ENCODE results near the gene ATM.
"Not testable (repeated sequence)": the region's sequence is repeated elsewhere in the genome, so short reads cannot be mapped to it uniquely, and the experiment has no call there.

DNA sequence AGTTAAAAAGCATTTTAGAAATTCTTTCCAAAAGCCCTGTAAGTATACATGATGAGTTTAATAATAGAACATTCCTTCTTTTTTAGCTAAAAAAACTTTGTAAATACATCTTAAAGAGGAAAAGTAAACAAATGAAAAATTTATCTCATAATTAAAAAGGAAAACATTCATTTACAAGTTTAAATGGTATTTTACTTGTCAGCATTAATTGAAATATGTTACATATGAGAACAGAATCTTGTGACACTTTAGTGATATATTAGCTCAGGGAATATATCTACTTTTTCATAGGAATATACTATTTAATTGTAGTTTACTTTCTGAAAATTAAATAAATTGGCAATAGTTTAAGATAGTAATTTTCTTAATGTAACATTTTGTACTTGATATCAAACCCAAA is 66.2 kb downstream of the ATM start:
- TF ChIP-seq, protein P1, sequence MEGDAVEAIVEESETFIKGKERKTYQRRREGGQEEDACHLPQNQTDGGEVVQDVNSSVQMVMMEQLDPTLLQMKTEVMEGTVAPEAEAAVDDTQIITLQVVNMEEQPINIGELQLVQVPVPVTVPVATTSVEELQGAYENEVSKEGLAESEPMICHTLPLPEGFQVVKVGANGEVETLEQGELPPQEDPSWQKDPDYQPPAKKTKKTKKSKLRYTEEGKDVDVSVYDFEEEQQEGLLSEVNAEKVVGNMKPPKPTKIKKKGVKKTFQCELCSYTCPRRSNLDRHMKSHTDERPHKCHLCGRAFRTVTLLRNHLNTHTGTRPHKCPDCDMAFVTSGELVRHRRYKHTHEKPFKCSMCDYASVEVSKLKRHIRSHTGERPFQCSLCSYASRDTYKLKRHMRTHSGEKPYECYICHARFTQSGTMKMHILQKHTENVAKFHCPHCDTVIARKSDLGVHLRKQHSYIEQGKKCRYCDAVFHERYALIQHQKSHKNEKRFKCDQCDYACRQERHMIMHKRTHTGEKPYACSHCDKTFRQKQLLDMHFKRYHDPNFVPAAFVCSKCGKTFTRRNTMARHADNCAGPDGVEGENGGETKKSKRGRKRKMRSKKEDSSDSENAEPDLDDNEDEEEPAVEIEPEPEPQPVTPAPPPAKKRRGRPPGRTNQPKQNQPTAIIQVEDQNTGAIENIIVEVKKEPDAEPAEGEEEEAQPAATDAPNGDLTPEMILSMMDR (IDR thresholded peaks at IDR 0.05; ENCODE audit: insufficient read depth, low read length) = not testable (repeated sequence)
- TF ChIP-seq SPI1 (IDR thresholded peaks at IDR 0.05; ENCODE audit: borderline replicate concordance, low read depth); POLR2AphosphoS5 (IDR thresholded peaks at IDR 0.05; ENCODE audit: low read depth); GABPA (IDR thresholded peaks at IDR 0.05; ENCODE audit: low read depth): not testable (repeated sequence)
- TF ChIP-seq, protein P2, sequence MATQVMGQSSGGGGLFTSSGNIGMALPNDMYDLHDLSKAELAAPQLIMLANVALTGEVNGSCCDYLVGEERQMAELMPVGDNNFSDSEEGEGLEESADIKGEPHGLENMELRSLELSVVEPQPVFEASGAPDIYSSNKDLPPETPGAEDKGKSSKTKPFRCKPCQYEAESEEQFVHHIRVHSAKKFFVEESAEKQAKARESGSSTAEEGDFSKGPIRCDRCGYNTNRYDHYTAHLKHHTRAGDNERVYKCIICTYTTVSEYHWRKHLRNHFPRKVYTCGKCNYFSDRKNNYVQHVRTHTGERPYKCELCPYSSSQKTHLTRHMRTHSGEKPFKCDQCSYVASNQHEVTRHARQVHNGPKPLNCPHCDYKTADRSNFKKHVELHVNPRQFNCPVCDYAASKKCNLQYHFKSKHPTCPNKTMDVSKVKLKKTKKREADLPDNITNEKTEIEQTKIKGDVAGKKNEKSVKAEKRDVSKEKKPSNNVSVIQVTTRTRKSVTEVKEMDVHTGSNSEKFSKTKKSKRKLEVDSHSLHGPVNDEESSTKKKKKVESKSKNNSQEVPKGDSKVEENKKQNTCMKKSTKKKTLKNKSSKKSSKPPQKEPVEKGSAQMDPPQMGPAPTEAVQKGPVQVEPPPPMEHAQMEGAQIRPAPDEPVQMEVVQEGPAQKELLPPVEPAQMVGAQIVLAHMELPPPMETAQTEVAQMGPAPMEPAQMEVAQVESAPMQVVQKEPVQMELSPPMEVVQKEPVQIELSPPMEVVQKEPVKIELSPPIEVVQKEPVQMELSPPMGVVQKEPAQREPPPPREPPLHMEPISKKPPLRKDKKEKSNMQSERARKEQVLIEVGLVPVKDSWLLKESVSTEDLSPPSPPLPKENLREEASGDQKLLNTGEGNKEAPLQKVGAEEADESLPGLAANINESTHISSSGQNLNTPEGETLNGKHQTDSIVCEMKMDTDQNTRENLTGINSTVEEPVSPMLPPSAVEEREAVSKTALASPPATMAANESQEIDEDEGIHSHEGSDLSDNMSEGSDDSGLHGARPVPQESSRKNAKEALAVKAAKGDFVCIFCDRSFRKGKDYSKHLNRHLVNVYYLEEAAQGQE (IDR thresholded peaks at IDR 0.05; ENCODE audit: insufficient replicate concordance, low read depth) = not testable (repeated sequence)
